Activated T-helper 1 cell treated with anti-CD3 and anti-CD28 coated beads, Interleukin-12 subunit alpha, Interleukin-12 subunit beta, Interleukin-2, Interleukin-4 antibody, amounts not matched to agents 30 ng/mL and 10 ng/mL and 1 ng/mL, durations not matched to agents 14 hours and 24 hours and 36 hours (primary cell): ENCODE data around the gene ADAM8. TPM values are rescaled to one million over a fixed set of nuclear protein-coding genes. Genes with fewer than 3 reads are reported as not detected.
A peak's percentile ranks its signal among the peaks of the same experiment; 100 is the strongest.

Source experiments
- DNase-seq: peaks from one replicate; pipeline ENCODE4 v3.0.0; 2021; ENCODE audit warnings: low spot score
- H3K27ac Mint-ChIP-seq: one replicate; pipeline ENCODE4 v1.8.0; 2021; ENCODE audit warnings: mild to moderate bottlenecking, mixed read lengths
- H3K27me3 Mint-ChIP-seq: one replicate; pipeline ENCODE4 v1.8.0; 2022; ENCODE audit warnings: mild to moderate bottlenecking, moderate library complexity, mixed read lengths; ENCODE audit not compliant: insufficient read depth
- H3K36me3 Mint-ChIP-seq: one replicate; pipeline ENCODE4 v1.8.0; 2021; ENCODE audit warnings: low read depth, mixed read lengths
- H3K4me1 Mint-ChIP-seq: one replicate; pipeline ENCODE4 v1.8.0; 2021; ENCODE audit warnings: low read depth, mixed read lengths
- H3K4me3 Mint-ChIP-seq: one replicate; pipeline ENCODE4 v1.8.0; 2021; ENCODE audit warnings: mild to moderate bottlenecking, moderate library complexity, mixed read lengths
- H3K9me3 Mint-ChIP-seq: one replicate; pipeline ENCODE4 v1.8.0; 2021; ENCODE audit warnings: mixed read lengths
- intact Hi-C: fragments of 100-400 bp; cut with micrococcal nuclease; formaldehyde crosslinking; loops from one replicate; pipeline ENCODE4 v1.15.1; 2024
- total RNA-seq: library from RNA; stranded (reverse); gene quantifications from 2 replicates; pipeline ENCODE4 v1.2.3, GENCODE V29; 2022

ADAM8 gene
- total RNA-seq, 1 donor from 2014 or later: 138 TPM

DNA sequence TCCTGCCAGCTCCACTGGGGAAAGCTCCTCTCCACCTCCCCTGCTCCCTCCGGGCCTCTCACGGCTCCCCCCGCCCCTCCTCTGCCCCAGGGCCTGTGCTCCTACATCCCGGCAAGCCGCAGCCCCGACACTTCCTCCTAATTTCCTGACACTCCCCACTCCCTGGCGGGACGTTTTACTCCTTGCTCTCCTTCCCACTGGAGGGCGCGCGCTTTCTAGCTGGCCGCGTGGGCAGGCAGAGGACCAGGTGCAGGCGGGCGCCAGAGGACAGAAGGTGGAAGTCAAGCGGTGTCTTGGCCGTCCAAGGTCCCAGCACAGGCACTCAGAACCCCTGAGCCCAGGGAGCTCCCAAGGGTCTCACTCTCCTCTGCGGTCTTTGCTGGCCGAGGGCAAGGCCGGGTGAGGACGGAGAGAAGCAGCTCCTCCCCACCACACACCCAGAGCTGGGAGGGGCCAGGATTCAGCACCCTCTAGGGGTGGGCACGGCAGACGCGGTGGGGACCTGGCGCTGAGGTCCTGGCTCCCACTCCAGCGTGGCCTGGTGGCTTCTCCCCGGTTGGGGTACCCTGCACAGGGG lies 19.1 kb downstream of the ADAM8 start:
- Mint-ChIP-seq H3K9me3 (no peaks in the 10 kb centered on the region), H3K4me3 (peak overlapping the region; percentile 47), H3K36me3 (no peaks in the 10 kb centered on the region), H3K27me3 (peaks cover 5% of the 10 kb centered on the region), H3K4me1 (peaks cover 24% of the 10 kb centered on the region), H3K27ac (peak overlapping the region; percentile 68)
- DNase-seq: no peak
- intact Hi-C loops: no loop called here

DNA sequence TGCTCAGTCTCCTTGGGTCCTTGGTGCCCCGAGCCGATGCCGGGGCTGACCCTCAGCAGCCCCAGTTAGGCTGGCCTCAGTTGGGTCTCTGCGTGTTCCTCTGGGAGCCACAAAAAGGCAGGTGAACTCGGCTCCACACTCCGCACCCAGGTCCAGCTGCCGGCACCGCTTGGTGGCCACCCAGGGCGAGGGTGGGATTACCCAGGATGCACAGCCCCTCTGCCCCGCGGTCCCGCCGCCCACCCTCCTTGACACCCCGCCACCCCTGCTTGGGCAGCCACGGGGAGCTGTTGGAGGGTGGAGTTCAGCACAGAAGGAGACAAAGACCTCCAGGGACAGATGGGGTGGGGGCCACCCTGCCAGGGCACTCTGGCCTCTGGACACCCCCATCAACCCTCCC lies 21.3 kb downstream of the ADAM8 start:
- H3K27me3 Mint-ChIP-seq: peaks cover 7% of the 10 kb centered on the region
- H3K4me3 Mint-ChIP-seq: no peak overlapping the region
- H3K27ac Mint-ChIP-seq: no peak overlapping the region
- peaks cover 12% of the 10 kb centered on the region for H3K4me1 Mint-ChIP-seq
- intact Hi-C loops: no loop called here
- no peak for DNase-seq
- no peaks in the 10 kb centered on the region for H3K9me3 Mint-ChIP-seq
- no peaks in the 10 kb centered on the region for H3K36me3 Mint-ChIP-seq

DNA sequence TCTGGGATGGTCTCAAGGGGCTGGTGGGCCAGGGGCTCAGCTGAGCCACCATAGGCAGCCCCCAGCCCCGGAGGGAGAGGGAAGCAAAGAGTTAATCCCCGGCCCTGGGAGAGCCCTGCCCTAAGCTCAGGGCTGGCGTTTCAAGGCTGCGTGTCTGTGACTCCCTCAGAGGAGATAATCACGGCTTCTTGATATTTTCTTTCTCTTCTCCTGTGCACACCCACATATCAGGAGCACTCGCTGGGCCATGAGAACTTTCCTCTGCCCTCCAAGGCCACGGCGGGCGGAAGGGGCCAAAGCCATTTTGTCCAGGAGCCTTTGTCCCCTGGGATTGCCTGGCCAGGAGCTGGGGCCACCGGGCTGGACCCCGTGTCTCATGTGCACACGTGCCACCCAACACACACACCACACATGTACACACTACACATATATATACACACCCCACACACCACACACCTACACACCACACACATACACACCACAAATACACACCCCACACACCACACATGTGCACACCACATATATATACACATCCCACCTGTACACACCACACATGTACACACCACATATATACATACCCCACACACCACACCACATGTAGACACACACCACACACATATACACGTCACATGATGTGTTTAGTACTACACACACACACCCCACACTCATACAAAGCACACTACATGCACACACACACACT lies 22.1 kb downstream of the ADAM8 start:
- no peaks in the 10 kb centered on the region for H3K9me3 Mint-ChIP-seq
- no peak overlapping the region for H3K4me3 Mint-ChIP-seq
- H3K27me3 Mint-ChIP-seq: peaks cover 8% of the 10 kb centered on the region
- DNase-seq: no peak
- intact Hi-C loops: no loop called here
- no peaks in the 10 kb centered on the region for H3K36me3 Mint-ChIP-seq
- peaks cover 7% of the 10 kb centered on the region for H3K4me1 Mint-ChIP-seq
- no peak overlapping the region for H3K27ac Mint-ChIP-seq

DNA sequence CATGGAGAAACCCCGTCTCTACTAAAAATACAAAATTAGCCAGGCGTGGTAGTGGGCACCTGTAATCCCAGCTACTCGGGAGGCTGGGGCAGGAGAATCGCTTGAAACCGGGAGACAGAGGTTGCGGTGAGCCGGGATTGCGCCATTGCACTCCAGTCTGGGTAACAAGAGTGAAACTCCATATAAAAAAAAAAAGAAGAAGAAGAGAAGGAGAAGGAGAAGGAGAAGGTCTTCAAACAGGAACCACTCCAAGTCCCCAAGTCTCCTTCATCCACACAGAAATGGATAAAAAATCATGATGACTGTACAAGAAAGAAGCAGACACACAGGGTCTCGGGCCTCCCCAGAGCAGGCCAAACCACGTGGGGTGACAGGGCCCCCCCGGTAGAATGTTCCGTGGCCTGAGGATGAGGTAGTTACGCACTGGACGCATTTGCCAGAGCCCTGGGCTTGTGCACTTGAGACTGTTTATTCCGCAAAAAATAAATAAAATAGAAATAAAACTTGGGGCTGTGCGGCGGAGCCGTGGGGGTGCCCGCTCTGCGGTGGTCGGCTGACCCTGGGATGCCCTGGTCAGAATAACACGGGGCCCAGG lies 23.2 kb downstream of the ADAM8 start:
- Mint-ChIP-seq H3K9me3 (no peaks in the 10 kb centered on the region), H3K27me3 (peaks cover 5% of the 10 kb centered on the region), H3K27ac (no peak overlapping the region), H3K4me1 (no peaks in the 10 kb centered on the region), H3K4me3 (no peak overlapping the region), H3K36me3 (no peaks in the 10 kb centered on the region)
- DNase-seq: no peak
- intact Hi-C loops: no loop called here

DNA sequence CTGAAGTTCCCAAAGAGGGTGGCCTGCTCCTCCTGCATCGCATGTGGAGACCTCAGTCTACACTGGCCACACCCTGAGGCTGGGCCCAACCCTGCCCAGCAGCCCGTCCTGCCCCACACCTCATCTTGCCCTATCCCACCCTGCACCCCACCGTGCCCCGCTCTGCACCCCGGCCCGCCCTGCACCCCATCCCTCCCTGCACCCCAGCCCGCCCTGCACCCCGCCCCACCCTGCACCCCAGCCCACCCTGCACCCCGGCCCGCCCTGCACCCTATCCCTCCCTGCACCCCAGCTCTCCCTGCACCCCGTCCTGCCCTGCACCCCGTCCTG lies 24.5 kb downstream of the ADAM8 start:
- Mint-ChIP-seq H3K4me1 (no peaks in the 10 kb centered on the region), H3K9me3 (no peaks in the 10 kb centered on the region), H3K4me3 (no peak overlapping the region), H3K27me3 (peaks cover 5% of the 10 kb centered on the region), H3K27ac (no peak overlapping the region), H3K36me3 (no peaks in the 10 kb centered on the region)
- intact Hi-C loops: no loop called here
- no peak for DNase-seq

DNA sequence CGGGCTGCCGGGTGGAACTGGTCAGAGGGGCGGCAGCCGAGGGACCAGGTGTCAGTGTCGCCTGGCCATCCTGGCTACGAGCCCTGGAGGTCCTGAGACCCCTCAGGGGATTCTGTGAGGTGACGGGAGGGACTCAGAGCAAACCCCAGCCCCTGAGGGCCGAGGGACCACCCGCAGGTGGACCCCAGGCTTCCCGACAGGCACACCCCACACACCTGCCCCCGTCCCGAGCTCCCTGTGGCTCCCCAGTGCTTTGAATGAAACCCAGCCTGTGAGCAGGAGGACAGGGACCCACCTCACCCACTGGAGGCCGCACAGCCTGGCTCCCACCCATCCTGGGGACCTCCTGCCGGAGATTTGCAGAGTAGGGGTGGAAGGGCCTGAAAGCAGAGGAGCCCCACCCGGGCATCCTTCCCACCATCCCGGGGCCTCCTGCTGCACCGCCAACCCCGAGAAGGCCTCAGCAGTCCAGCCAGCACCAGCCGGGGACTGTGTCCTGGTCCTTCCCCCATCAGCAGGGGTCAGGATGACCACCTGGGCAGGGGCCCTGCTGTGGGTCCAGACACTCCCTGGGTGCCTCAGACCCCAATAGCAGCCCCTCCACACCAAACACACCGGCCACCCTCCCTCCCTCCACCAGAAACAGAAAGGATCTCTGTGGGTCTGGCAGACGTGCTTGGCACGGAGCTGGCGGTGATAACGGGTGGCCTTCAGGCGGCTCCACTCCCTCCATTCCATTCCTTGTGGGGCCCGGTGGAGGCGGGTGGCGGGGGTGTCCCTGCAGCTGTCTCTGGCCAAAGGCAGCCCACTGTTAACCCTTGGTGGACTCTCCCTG lies 25.1 kb downstream of the ADAM8 start:
- Mint-ChIP-seq H3K4me1 (no peaks in the 10 kb centered on the region), H3K27ac (no peak overlapping the region), H3K36me3 (no peaks in the 10 kb centered on the region), H3K27me3 (peaks cover 3% of the 10 kb centered on the region), H3K9me3 (no peaks in the 10 kb centered on the region), H3K4me3 (no peak overlapping the region)
- intact Hi-C loops: no loop called here
- DNase-seq: no peak

DNA sequence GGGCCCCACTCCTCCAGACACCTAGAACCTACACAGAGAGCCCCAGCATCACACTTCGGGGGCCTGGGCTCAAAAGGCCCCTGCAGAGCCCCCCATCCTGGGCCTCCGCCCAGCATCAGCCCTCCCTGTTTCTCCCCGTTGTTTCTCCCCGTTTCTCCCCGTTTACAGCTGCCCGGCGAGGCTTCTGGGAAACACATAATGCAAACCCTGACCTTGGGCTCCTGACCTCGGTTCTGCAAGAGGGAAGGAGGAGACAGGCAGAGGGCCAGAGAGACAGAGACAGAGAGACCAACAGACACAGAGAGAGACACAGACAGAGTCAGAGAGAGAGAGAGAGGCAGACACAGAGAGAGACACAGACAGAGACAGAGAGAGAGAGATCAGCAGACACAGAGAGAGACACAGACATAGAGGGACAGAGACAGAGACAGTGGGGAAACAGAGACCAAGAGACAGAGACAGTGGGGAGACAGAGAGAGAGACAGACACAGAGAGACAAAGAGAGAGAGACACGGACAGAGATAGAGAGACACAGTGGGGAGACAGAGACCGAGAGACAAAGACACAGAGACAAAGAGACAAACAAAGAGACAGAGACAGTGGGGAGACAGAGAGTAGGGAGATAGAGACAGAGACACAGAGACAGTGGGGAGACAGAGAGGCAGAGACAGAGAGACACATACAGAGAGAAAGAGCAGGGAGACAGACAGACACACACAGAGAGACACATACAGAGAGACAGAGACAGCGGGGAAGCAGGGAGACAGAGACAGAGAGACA lies 26.5 kb downstream of the ADAM8 start:
- Mint-ChIP-seq H3K27me3 (peaks cover 6% of the 10 kb centered on the region), H3K9me3 (no peaks in the 10 kb centered on the region), H3K4me1 (no peaks in the 10 kb centered on the region), H3K27ac (peak overlapping the region; percentile 5), H3K4me3 (no peak overlapping the region), H3K36me3 (no peaks in the 10 kb centered on the region)
- intact Hi-C loops: no loop called here
- no peak for DNase-seq

DNA sequence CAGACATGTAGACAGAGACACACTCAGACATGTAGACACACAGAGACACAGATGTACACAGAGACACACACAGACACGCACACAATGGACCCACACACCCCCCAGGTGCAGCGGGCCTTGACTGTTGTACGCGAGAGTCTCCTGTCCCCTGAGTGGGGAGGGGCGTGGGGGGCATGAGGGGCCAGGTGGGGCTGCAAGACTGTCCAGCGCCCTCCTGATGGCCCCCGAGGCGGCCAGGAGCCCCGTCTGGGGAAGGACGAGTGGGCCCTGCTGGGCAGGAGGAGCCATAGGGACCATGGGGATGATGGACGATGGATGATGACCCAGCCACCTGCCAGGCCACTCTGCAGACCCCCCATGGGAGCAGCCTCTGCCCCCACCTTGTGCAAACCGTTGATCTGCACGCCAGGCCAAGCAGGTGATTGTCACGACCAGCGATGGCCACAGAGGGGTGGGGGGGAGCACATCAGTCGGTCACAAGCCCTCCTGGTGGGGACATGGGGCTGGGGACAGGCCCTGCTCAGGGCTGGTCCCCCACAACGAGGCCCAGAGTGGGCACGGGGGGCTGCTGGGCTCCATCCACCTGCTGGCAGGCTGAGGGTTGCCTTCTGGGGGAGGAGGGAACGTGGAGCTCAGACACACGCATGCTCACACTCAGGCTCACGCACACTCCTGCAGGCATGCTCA lies 27.4 kb downstream of the ADAM8 start:
- Mint-ChIP-seq H3K27ac (no peak overlapping the region), H3K36me3 (no peaks in the 10 kb centered on the region), H3K4me3 (no peak overlapping the region), H3K4me1 (no peaks in the 10 kb centered on the region), H3K9me3 (no peaks in the 10 kb centered on the region), H3K27me3 (peaks cover 6% of the 10 kb centered on the region)
- no peak for DNase-seq
- intact Hi-C loops: no loop called here

DNA sequence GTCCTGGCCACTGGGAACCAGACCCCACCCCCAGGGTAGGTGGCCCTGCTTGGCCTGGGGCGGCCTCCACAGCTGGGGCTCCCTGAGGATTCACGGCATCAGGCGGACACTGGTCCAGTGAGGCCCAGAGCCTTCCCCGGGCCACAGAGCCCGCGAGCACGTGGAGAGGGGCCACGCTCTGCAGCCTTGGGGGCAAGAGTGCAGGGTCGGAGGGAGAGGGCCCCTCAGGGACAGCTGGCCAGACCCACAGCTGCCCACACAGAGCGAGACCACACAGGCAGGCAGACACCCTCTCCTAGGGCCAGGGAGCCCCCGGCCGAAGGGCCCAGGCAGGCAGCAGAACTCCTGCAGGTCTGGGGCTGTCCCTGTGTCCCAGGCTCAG lies 28.3 kb downstream of the ADAM8 start:
- Mint-ChIP-seq H3K27ac (no peak overlapping the region), H3K9me3 (no peaks in the 10 kb centered on the region), H3K27me3 (peaks cover 6% of the 10 kb centered on the region), H3K4me1 (no peaks in the 10 kb centered on the region), H3K36me3 (no peaks in the 10 kb centered on the region), H3K4me3 (no peak overlapping the region)
- no peak for DNase-seq
- intact Hi-C loops: no loop called here

DNA sequence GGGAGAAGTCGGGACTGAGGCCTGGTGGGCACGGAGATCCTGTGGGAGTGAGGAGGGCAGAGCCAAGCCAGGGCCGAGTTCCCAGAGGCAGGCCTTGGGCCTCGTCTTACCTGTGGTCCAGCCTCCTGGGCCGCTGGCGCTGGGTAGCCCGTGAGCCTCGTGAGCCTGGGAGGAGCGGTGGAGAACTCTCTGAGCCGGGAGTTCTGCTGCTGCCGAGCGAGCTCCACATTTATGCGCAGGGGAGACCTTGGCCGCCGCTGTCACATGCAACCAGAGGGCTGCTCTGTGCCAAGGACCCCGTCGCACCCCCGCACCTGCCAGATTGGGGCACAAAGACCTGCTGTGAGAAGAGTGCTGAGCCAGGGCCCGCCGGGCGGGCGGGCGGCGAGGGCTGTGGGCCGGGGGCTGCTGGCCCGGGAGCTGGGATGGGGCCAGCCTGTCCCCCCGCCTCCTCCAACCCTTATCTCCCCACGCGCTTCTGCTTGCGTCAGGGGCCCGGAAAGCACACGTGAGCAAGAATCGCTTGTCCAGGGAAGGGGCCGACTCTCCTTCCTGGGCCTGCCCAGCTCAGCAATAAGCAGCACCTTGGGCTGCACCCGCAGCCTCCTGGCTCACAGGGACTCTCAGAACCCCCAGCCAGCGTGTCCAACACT lies 28.9 kb downstream of the ADAM8 start:
- H3K36me3 Mint-ChIP-seq: no peaks in the 10 kb centered on the region
- peaks cover 6% of the 10 kb centered on the region for H3K27me3 Mint-ChIP-seq
- H3K9me3 Mint-ChIP-seq: no peaks in the 10 kb centered on the region
- H3K4me1 Mint-ChIP-seq: no peaks in the 10 kb centered on the region
- no peak overlapping the region for H3K4me3 Mint-ChIP-seq
- intact Hi-C loops: no loop called here
- no peak for DNase-seq
- H3K27ac Mint-ChIP-seq: no peak overlapping the region

DNA sequence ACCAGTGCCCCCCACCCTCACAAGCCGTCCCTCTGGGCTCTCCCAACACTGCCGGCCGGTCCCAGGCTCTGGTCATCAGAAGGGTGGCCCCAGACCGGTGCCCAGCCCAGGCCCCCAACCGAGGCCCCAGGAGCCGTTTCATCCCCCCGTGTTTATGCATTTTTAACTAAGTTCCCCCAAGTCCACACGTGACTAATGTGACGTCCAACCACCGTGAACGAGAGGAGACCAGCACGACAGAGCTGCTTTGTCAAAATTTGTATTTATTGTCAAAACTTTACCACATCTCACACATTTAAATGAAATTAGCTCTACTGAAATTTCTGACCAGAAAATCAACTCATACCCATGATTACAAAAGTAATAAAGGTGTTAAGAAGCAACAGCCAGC lies 30.4 kb downstream of the ADAM8 start:
- H3K36me3 Mint-ChIP-seq: no peaks in the 10 kb centered on the region
- intact Hi-C loops: no loop called here
- DNase-seq: no peak
- no peaks in the 10 kb centered on the region for H3K9me3 Mint-ChIP-seq
- H3K4me3 Mint-ChIP-seq: no peak overlapping the region
- peaks cover 18% of the 10 kb centered on the region for H3K27me3 Mint-ChIP-seq
- peaks cover 6% of the 10 kb centered on the region for H3K4me1 Mint-ChIP-seq
- no peak overlapping the region for H3K27ac Mint-ChIP-seq
